VCaP (cell line): ENCODE results near the gene GATA6.

ENCODE experiments used
- H3K27ac ChIP-seq: fragments of 450-650 bp; 2 replicates; pipeline ENCODE4 v1.5.1; 2017
- CTCF ChIP-seq: fragments of 450-650 bp; conservative IDR thresholded peaks from 2 replicates; pipeline ENCODE4 v1.5.1; 2017; ENCODE audit warnings: mild to moderate bottlenecking, moderate library complexity

The GATA6 gene

GRCh38 chr18:22223965-22224322 is 54.6 kb downstream of the GATA6 start:
- no peak overlapping the region for H3K27ac ChIP-seq
- TF ChIP-seq CTCF: no peak

GRCh38 chr18:22224339-22224738 is 55.0 kb downstream of the GATA6 start:
- no peak for TF ChIP-seq CTCF

DNA sequence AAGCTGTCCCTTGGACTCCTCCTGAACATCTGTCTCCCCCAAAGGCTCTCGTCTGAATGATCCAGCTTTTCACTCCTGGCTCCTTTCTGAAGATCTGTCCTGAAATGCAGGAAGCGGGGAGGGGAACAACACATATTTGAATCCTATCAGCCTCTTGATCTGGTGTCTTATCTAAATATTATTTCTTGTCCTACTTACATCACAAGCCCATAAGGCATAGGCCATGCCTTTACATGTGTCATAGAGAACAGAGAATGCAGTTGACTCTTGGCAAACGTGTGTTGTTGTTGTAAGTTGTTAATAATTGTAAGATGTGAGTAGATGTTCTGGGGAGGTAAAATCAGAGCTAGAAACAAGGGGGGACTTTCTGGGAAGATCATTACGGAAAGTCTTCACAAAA is 57.4 kb downstream of the GATA6 start:
- no peak for TF ChIP-seq CTCF
- no peak overlapping the region for H3K27ac ChIP-seq

More at GRCh38 chr18:22224339-22224738, 55.0 kb downstream of the GATA6 start:
- no peak overlapping the region for H3K27ac ChIP-seq

- no peak overlapping the region for H3K27ac ChIP-seq
- no peak for TF ChIP-seq CTCF
Measured at GRCh38 chr18:22228976-22229375, 59.6 kb downstream of the GATA6 start.

DNA sequence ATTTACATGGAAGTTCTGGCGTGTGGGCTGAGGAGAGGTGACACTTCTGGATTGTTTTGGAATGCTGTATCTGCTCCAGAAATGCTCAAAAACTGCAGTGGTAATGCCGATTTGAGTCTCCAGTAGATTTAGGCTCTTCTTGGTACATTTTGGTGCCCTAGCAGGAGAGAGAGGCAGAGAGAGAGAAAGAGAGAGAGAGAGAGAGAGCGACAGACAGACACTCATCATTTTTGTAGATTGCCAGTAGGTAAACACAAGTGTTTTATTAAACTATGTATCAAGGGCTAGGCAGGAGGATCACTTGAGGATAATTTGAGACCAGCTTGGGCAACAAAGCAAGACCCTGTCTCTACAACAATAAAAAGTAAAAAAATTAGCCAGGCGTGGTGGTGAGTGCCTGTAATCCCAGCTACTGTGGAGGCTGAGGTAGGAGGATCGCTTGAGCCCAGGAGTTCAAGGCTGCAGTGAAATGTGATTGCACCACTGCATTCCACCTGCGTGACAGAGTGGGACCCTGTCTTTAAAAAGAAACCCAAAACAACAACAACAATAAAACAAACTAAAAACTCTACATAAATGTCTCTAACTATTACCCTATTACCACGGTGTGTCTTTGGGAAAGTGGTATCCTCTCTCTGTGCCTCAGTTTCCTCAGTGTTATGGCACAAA is 60.2 kb downstream of the GATA6 start:
- no peak for TF ChIP-seq CTCF
- no peak overlapping the region for H3K27ac ChIP-seq

GRCh38 chr18:22230471-22230945 is 61.1 kb downstream of the GATA6 start:
- no peak overlapping the region for H3K27ac ChIP-seq
- TF ChIP-seq CTCF: no peak

DNA sequence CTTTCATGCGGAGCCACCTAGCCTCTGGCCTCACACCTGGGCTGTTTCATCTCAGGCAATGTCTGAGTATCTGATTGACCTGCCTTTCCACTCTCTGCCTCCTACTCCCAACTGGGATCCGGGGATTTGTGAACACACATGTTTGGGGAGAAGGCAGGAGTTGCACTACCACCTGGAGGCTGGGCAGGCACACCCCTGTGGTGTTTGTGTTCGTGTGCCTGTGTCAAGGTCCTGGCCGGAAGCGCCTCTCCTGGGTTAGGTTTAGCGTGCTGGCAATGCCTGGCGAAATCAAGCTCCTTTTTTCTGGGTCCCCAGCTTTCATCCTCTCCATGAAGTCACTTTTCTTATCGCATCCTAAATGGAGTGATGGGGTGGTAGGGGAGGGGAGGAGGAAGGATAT is 63.9 kb downstream of the GATA6 start:
- no peak for TF ChIP-seq CTCF
- H3K27ac ChIP-seq: no peak overlapping the region
